GM12878 (cell line): ENCODE data around the gene SLC5A6. TPM values are rescaled to one million over a fixed set of nuclear protein-coding genes. Genes with fewer than 3 reads are reported as not detected.

ENCODE experiments used
- ATAC-seq: fragments of 200-7000 bp; cut with Tn5 transposase; 3 replicates; pipeline ENCODE4 v1.9.1; 2020; ENCODE audit warnings: mild to moderate bottlenecking, moderate library complexity
- BruUV-seq: library from RNA; stranded (reverse); fragments of 400-500 nt; replicated peaks from 2 replicates; lab custom pipeline; 2021; lab: Mats Ljungman, UMichigan
- CTCF ChIA-PET: fragments of 300-600 bp; sonication (Branson Sonifier 250); formaldehyde crosslinking; extraction: SDS; loops from one replicate; lab custom pipeline; 2021; ENCODE audit warnings: inconsistent platforms; lab: Yijun Ruan, JAX
- POLR2A ChIA-PET: fragments of 350-600 bp; formaldehyde crosslinking; extraction: SDS; loops from one replicate; lab custom pipeline; 2021; ENCODE audit warnings: inconsistent platforms; lab: Charles Lee
- RAD21 ChIA-PET: fragments of 300-600 bp; sonication (Branson Sonifier 250); formaldehyde crosslinking; loops from one replicate; lab custom pipeline; 2023; ENCODE audit warnings: antibody characterized with exemption; ENCODE audit not compliant: unreplicated experiment; lab: Charles Lee
- SMC1A ChIA-PET: fragments of 300-600 bp; sonication (Branson Sonifier 250); formaldehyde crosslinking; loops from one replicate; lab custom pipeline; 2023; ENCODE audit not compliant: unreplicated experiment, uncharacterized antibody; lab: Charles Lee
- DNase-seq: peaks from one replicate; pipeline ENCODE4 v3.0.0-alpha.2; 2011; ENCODE audit warnings: low read depth, low spot score
- FAIRE-seq: peaks from 3 replicates; lab custom pipeline; 2011; peaks lifted over from hg19 to GRCh38; lab: Jason Lieb, UNC
- H2AFZ ChIP-seq: 2 replicates; pipeline ENCODE4 v1.6.0; 2011; ENCODE audit warnings: low read depth, low read length, control low read depth; ENCODE audit not compliant: control insufficient read depth
- H3K27ac ChIP-seq: 2 replicates; pipeline ENCODE4 v1.5.1; 2011; ENCODE audit warnings: control low read depth; ENCODE audit not compliant: control insufficient read depth, insufficient read depth
- H3K27me3 ChIP-seq, 2 experiments: replicated peaks in 1 of 2; 2 replicates each; pipeline versions ENCODE4 v1.6.0 to v1.6.1; 2011; ENCODE audit warnings: low read length in 1 of 2; ENCODE audit not compliant: control insufficient read depth in 2 of 2, insufficient read depth in 2 of 2
- H3K36me3 ChIP-seq, 2 experiments: 2 replicates each; pipeline ENCODE4 v1.5.1; 2011; ENCODE audit warnings: low read length in 1 of 2; ENCODE audit not compliant: control insufficient read depth in 2 of 2, insufficient read depth in 2 of 2
- H3K4me1 ChIP-seq: 2 replicates; pipeline ENCODE4 v1.6.1; 2011; ENCODE audit warnings: mild to moderate bottlenecking, low read length, moderate library complexity, mixed read lengths; ENCODE audit not compliant: control insufficient read depth, insufficient read depth
- H3K4me2 ChIP-seq: 2 replicates; pipeline ENCODE4 v1.6.0; 2011; ENCODE audit warnings: control low read depth; ENCODE audit not compliant: control insufficient read depth, insufficient read depth
- H3K4me3 ChIP-seq: fragments of 200-600 bp; sonication (generic); 2 replicates; pipeline ENCODE4 v1.5.1; 2016
- H3K79me2 ChIP-seq: 2 replicates; pipeline ENCODE4 v1.6.0; 2011; ENCODE audit warnings: low read length; ENCODE audit not compliant: control insufficient read depth, insufficient read depth
- H3K9ac ChIP-seq: 2 replicates; pipeline ENCODE4 v1.8.0; 2011; ENCODE audit warnings: low read length, control low read depth, mixed read lengths; ENCODE audit not compliant: control insufficient read depth, insufficient read depth
- H3K9me3 ChIP-seq: replicated peaks from 3 replicates; pipeline ENCODE4 v1.5.1; 2011; ENCODE audit warnings: mild to moderate bottlenecking, low read length; ENCODE audit not compliant: control insufficient read depth, insufficient read depth
- H4K20me1 ChIP-seq: 2 replicates; pipeline ENCODE4 v1.6.0; 2011; ENCODE audit not compliant: control insufficient read depth, insufficient read depth
- ESRRA ChIP-seq: IDR thresholded peaks from 2 replicates; pipeline ENCODE4 v1.6.1; 2012; ENCODE audit warnings: mild to moderate bottlenecking, low read length, improper control_type of control experiment
- SREBF2 ChIP-seq: IDR thresholded peaks from 2 replicates; pipeline ENCODE4 v1.6.1; 2012; ENCODE audit warnings: mild to moderate bottlenecking, low read length
- TARDBP ChIP-seq: IDR thresholded peaks from 2 replicates; pipeline ENCODE4 v1.6.1; 2016; ENCODE audit warnings: borderline replicate concordance
- WRNIP1 ChIP-seq: IDR thresholded peaks from 2 replicates; pipeline ENCODE4 v1.6.1; 2011; ENCODE audit warnings: low read depth, low read length, improper control_type of control experiment, borderline replicate concordance
- YBX1 ChIP-seq: fragments of 450-650 bp; IDR thresholded peaks from 2 replicates; pipeline ENCODE4 v1.6.1; 2016; ENCODE audit warnings: antibody characterized with exemption
- ZNF622 ChIP-seq: fragments of 450-650 bp; IDR thresholded peaks from 2 replicates; pipeline ENCODE4 v1.6.1; 2017; ENCODE audit warnings: mild to moderate bottlenecking, inconsistent platforms
- WGBS: methylation state at CpG from one replicate; pipeline ENCODE4 v1.1.6; 2016; ENCODE audit warnings: low lambda C conversion rate; ENCODE audit not compliant: insufficient replicate concordance, insufficient coverage; ENCODE audit errors: missing lambda C conversion rate; 5-methylcytosine and 5-hydroxymethylcytosine counted together
- in situ Hi-C: fragments of 300-500 bp; cut with MboI; formaldehyde crosslinking; loops from 9 replicates; pipeline ENCODE4 v1.14.3; 2018; ENCODE audit warnings: mixed read lengths
- intact Hi-C: fragments of 100-400 bp; cut with micrococcal nuclease; formaldehyde crosslinking; loops from one replicate; pipeline ENCODE4 v1.14.2; 2022; ENCODE audit not compliant: unreplicated experiment
- polyA plus RNA-seq, 11 experiments: library from polyadenylated mRNA; depleted of rRNA in 4 of 11; unstranded in 6 of 11; stranded (reverse) in 5 of 11; fragments of >200 nt; fragmentation: Nextera tagmentation in 4 of 11; fragmentation: Illumina TruSeq in 1 of 11; extraction: Ambion mirVana in 4 of 11; extraction: Trizol in 1 of 11; gene quantifications; 1 replicate in 1 of 11; 2 replicates in 10 of 11; pipeline versions ENCODE4 v1.2.1 to v1.2.3, GENCODE V29; 2011 to 2016; ENCODE audit warnings: inconsistent platforms in 2 of 11, missing spikeins in 2 of 11, low read depth in 1 of 11
- total RNA-seq, 4 experiments: library from RNA; depleted of rRNA in 3 of 4; stranded (reverse); fragments of >200 nt in 3 of 4; fragmentation: Illumina TruSeq in 1 of 4; extraction: Trizol in 1 of 4; gene quantifications; 2 replicates each; pipeline versions ENCODE4 v1.2.1 to v1.2.3, GENCODE V29; 2013 to 2021
- TF ChIP-seq, protein P1 (sequence below): fragments of 450-650 bp; IDR thresholded peaks from 2 replicates; pipeline ENCODE4 v1.6.1; 2016; ENCODE audit warnings: mild to moderate bottlenecking, moderate library complexity, borderline replicate concordance
- TF ChIP-seq, protein P2 (sequence below): fragments of 450-650 bp; formaldehyde crosslinking; IDR thresholded peaks from 2 replicates; pipeline ENCODE4 v1.4.0; 2022; ENCODE audit warnings: mild to moderate bottlenecking, moderate library complexity
- TF ChIP-seq, protein P3 (sequence below): fragments of 450-650 bp; IDR thresholded peaks from 2 replicates; pipeline ENCODE4 v1.6.1; 2018; ENCODE audit warnings: borderline replicate concordance, mild to moderate bottlenecking; ENCODE audit not compliant: partially characterized antibody
- TF ChIP-seq, protein P4 (sequence below): fragments of 450-650 bp; IDR thresholded peaks from 2 replicates; pipeline ENCODE4 v1.6.1; 2017; ENCODE audit warnings: borderline replicate concordance

Gene SLC5A6
- total and polyA plus RNA-seq, 10 of the 15 experiments (the other 5 are each of a cell fraction or from before 2014, with no cell fraction given) = 13.1 to 101 (median 55.3) TPM

DNA sequence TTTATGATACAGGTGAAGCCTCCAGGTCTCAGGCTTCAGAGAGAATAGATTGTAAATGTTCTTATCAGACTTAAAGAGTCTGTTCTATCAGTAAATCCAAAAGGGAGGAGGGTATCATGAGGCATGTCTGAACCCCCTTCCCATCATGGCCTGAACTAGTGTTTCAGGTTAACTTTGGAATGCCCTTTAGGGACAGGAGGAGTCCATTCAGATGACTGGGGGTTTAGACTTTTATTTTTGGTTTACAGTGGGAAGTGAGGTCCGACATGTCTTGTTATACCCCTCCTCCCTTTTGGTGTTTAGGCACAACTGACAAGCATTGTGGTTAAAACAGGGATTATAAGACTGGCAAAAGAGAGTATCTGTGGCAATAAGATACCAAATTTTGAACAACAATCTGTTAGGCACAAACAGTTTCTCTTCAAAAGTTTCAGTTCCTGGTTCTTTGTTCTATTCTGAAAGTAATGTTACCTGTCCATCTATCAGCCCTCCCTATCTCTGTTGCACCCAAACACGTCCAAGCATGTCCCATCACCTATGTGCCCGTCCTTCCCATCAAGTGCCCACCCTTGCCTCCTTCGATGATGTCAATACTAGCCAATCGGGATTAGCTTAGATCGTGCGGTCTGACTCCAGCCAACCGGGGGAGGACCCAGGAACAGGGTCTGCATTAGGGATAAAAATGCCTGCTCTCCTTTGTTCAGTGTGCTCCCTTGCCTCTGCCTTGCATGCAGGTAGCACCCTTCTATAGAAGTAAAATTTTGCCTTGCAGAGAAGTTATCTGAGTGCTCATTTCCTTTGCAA is 46.9 kb downstream of the SLC5A6 start:
- peak overlapping the region; percentile 8; the same call in 1 of the 2 replicates for H3K9ac ChIP-seq
- intact Hi-C loops = no loop called here
- RAD21 ChIA-PET = interaction anchor here (1.0 kb wide), 1 partner anchor 31 kb away, joined by 3 read pairs; the partner anchor contains the start of gene PREB
- TF ChIP-seq WRNIP1 (no peak), SREBF2 (no peak), ZNF622 (no peak), YBX1 (no peak), TARDBP (no peak), ESRRA (no peak)
- TF ChIP-seq, protein P1, sequence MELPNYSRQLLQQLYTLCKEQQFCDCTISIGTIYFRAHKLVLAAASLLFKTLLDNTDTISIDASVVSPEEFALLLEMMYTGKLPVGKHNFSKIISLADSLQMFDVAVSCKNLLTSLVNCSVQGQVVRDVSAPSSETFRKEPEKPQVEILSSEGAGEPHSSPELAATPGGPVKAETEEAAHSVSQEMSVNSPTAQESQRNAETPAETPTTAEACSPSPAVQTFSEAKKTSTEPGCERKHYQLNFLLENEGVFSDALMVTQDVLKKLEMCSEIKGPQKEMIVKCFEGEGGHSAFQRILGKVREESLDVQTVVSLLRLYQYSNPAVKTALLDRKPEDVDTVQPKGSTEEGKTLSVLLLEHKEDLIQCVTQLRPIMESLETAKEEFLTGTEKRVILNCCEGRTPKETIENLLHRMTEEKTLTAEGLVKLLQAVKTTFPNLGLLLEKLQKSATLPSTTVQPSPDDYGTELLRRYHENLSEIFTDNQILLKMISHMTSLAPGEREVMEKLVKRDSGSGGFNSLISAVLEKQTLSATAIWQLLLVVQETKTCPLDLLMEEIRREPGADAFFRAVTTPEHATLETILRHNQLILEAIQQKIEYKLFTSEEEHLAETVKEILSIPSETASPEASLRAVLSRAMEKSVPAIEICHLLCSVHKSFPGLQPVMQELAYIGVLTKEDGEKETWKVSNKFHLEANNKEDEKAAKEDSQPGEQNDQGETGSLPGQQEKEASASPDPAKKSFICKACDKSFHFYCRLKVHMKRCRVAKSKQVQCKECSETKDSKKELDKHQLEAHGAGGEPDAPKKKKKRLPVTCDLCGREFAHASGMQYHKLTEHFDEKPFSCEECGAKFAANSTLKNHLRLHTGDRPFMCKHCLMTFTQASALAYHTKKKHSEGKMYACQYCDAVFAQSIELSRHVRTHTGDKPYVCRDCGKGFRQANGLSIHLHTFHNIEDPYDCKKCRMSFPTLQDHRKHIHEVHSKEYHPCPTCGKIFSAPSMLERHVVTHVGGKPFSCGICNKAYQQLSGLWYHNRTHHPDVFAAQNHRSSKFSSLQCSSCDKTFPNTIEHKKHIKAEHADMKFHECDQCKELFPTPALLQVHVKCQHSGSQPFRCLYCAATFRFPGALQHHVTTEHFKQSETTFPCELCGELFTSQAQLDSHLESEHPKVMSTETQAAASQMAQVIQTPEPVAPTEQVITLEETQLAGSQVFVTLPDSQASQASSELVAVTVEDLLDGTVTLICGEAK = no peak
- TF ChIP-seq, protein P2, sequence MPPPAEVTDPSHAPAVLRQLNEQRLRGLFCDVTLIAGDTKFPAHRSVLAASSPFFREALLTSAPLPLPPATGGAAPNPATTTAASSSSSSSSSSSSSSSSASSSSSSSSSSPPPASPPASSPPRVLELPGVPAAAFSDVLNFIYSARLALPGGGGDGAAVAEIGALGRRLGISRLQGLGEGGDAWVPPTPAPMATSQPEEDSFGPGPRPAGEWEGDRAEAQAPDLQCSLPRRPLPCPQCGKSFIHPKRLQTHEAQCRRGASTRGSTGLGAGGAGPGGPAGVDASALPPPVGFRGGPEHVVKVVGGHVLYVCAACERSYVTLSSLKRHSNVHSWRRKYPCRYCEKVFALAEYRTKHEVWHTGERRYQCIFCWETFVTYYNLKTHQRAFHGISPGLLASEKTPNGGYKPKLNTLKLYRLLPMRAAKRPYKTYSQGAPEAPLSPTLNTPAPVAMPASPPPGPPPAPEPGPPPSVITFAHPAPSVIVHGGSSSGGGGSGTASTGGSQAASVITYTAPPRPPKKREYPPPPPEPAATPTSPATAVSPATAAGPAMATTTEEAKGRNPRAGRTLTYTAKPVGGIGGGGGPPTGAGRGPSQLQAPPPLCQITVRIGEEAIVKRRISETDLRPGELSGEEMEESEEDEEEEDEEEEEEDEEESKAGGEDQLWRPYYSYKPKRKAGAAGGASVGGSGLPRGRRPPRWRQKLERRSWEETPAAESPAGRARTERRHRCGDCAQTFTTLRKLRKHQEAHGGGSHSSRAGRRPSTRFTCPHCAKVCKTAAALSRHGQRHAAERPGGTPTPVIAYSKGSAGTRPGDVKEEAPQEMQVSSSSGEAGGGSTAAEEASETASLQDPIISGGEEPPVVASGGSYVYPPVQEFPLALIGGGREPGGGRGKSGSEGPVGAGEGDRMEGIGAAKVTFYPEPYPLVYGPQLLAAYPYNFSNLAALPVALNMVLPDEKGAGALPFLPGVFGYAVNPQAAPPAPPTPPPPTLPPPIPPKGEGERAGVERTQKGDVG (CRISPR knock-in tag) = no peak
- TF ChIP-seq, protein P3, sequence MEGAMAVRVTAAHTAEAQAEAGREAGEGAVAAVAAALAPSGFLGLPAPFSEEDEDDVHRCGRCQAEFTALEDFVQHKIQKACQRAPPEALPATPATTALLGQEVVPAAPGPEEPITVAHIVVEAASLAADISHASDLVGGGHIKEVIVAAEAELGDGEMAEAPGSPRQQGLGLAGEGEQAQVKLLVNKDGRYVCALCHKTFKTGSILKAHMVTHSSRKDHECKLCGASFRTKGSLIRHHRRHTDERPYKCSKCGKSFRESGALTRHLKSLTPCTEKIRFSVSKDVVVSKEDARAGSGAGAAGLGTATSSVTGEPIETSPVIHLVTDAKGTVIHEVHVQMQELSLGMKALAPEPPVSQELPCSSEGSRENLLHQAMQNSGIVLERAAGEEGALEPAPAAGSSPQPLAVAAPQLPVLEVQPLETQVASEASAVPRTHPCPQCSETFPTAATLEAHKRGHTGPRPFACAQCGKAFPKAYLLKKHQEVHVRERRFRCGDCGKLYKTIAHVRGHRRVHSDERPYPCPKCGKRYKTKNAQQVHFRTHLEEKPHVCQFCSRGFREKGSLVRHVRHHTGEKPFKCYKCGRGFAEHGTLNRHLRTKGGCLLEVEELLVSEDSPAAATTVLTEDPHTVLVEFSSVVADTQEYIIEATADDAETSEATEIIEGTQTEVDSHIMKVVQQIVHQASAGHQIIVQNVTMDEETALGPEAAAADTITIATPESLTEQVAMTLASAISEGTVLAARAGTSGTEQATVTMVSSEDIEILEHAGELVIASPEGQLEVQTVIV = no peak
- TF ChIP-seq, protein P4, sequence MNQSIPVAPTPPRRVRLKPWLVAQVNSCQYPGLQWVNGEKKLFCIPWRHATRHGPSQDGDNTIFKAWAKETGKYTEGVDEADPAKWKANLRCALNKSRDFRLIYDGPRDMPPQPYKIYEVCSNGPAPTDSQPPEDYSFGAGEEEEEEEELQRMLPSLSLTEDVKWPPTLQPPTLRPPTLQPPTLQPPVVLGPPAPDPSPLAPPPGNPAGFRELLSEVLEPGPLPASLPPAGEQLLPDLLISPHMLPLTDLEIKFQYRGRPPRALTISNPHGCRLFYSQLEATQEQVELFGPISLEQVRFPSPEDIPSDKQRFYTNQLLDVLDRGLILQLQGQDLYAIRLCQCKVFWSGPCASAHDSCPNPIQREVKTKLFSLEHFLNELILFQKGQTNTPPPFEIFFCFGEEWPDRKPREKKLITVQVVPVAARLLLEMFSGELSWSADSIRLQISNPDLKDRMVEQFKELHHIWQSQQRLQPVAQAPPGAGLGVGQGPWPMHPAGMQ = no peak

More for the DNA sequence above, 46.9 kb downstream of the SLC5A6 start:
- H3K4me2 ChIP-seq = peak overlapping the region; percentile 69
- no peaks in the 10 kb centered on the region for H3K36me3 ChIP-seq
- ATAC-seq (peak; percentile 80), FAIRE-seq (peak; percentile 65), DNase-seq (peak; percentile 57)
- H3K79me2 ChIP-seq = no peaks in the 10 kb centered on the region
- H3K4me3 ChIP-seq = peak overlapping the region; percentile 22; the same call in 1 of the 2 replicates
- in situ Hi-C loops = no loop called here
- 46% methylated on average over 8 of the region's 8 CpGs for WGBS
- H3K27ac ChIP-seq = peak overlapping the region; percentile 78
- ChIA-PET SMC1A (interaction anchor here (1.5 to 1.6 kb wide), 2 partner anchors 31 to 33 kb away, joined by 3 to 4 read pairs; partner anchors contain the start of gene PREB), CTCF (interaction anchor here (0.9 to 1.7 kb wide), 4 partner anchors 14 to 115 kb away, joined by 3 to 6 read pairs (median 3); no protein-coding TSS in a partner anchor), POLR2A (interaction anchor here (0.6 to 1.3 kb wide), 4 partner anchors 48 to 1754 kb away, joined by 3 read pairs; no protein-coding TSS in a partner anchor)
- peak overlapping the region; percentile 73 for H2AFZ ChIP-seq
- H3K27me3 ChIP-seq = no peaks in the 10 kb centered on the region
- peaks cover 37% of the 10 kb centered on the region for H3K4me1 ChIP-seq
- BruUV-seq = no TSS peak
- peaks cover 5% of the 10 kb centered on the region; the same call in 2 of the 3 replicates for H3K9me3 ChIP-seq
- H4K20me1 ChIP-seq = no peaks in the 10 kb centered on the region
